NT2/D1 (cell line): ENCODE data around the gene KIF18A.

Experiments
- YY1 ChIP-seq: IDR thresholded peaks from 2 replicates; pipeline ENCODE4 v1.6.1; 2011; ENCODE audit not compliant: insufficient read length, insufficient read depth
- ZNF274 ChIP-seq: IDR thresholded peaks from 2 replicates; pipeline ENCODE4 v1.6.1; 2011; ENCODE audit warnings: mild to moderate bottlenecking, low read depth, low read length

- TF ChIP-seq YY1: no peak
- no peak for TF ChIP-seq ZNF274
Observed at GRCh38 chr11:28086569-28086968, 21.4 kb downstream of the KIF18A start.
